Activated CD4-positive, CD25-positive, alpha-beta regulatory T cell treated with anti-CD3 and anti-CD28 coated beads, Interleukin-2, amount 50 U/mL, for 72 hours (primary cell): ENCODE results near the gene ZSCAN18.

Source experiments
- DNase-seq: peaks from one replicate; pipeline ENCODE4 v3.0.0; 2021

Gene ZSCAN18

GRCh38 chr19:58042495-58043340 is 55.3 kb downstream of the ZSCAN18 start:
- DNase-seq: no peak

GRCh38 chr19:58040751-58041525 is 57.1 kb downstream of the ZSCAN18 start:
- no peak for DNase-seq

GRCh38 chr19:58038688-58039204 is 59.3 kb downstream of the ZSCAN18 start:
- DNase-seq: no peak

GRCh38 chr19:58037927-58038687 is 59.9 kb downstream of the ZSCAN18 start:
- no peak for DNase-seq

- DNase-seq: no peak
Measured at GRCh38 chr19:58035863-58036262, 62.2 kb downstream of the ZSCAN18 start.

- no peak for DNase-seq
Measured at GRCh38 chr19:58034477-58034793, 63.6 kb downstream of the ZSCAN18 start.
